HG03460 (cell line): ENCODE measurements around the gene AFAP1L2.

ENCODE experiments used
- ATAC-seq: cut with Tn5 transposase; IDR thresholded peaks from one replicate; pipeline ENCODE4 v1.9.1; 2021; ENCODE audit not compliant: unreplicated experiment

AFAP1L2 gene, protein sequence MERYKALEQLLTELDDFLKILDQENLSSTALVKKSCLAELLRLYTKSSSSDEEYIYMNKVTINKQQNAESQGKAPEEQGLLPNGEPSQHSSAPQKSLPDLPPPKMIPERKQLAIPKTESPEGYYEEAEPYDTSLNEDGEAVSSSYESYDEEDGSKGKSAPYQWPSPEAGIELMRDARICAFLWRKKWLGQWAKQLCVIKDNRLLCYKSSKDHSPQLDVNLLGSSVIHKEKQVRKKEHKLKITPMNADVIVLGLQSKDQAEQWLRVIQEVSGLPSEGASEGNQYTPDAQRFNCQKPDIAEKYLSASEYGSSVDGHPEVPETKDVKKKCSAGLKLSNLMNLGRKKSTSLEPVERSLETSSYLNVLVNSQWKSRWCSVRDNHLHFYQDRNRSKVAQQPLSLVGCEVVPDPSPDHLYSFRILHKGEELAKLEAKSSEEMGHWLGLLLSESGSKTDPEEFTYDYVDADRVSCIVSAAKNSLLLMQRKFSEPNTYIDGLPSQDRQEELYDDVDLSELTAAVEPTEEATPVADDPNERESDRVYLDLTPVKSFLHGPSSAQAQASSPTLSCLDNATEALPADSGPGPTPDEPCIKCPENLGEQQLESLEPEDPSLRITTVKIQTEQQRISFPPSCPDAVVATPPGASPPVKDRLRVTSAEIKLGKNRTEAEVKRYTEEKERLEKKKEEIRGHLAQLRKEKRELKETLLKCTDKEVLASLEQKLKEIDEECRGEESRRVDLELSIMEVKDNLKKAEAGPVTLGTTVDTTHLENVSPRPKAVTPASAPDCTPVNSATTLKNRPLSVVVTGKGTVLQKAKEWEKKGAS

GRCh38 chr10:114404171-114405010 is at the start of gene AFAP1L2:
Gene AFAP1L2, minus strand, starts transcription at chr10:114404502. Its CDS starts 47 bp downstream, at chr10:114404455.
- no peak for ATAC-seq

GRCh38 chr10:114453576-114453975 is 49.3 kb upstream of the AFAP1L2 start:
- no peak for ATAC-seq

GRCh38 chr10:114448897-114449296 is 44.6 kb upstream of the AFAP1L2 start:
- ATAC-seq, result no peak

DNA sequence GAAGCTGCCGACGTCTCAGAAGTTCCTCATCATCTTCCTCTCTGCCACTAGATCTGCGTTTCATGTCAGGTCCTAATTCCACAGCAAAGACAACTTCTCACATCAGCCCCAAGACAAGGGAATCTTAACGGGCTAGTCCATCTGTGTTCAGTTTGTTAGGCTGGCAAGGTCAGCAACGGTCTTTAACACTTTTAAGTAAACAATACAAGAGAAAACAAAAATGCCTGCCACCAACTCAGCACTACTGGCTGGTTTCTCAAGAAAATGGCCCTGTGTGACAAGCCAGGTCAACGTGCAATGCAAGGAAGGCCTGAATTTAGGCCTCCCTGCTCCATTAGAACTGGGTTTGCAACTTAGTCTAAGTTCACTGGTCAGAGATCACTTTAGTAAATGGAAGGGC is 41.0 kb upstream of the AFAP1L2 start:
- ATAC-seq, result no peak

- ATAC-seq, result no peak
Measured at GRCh38 chr10:114444819-114445218, 40.5 kb upstream of the AFAP1L2 start.

DNA sequence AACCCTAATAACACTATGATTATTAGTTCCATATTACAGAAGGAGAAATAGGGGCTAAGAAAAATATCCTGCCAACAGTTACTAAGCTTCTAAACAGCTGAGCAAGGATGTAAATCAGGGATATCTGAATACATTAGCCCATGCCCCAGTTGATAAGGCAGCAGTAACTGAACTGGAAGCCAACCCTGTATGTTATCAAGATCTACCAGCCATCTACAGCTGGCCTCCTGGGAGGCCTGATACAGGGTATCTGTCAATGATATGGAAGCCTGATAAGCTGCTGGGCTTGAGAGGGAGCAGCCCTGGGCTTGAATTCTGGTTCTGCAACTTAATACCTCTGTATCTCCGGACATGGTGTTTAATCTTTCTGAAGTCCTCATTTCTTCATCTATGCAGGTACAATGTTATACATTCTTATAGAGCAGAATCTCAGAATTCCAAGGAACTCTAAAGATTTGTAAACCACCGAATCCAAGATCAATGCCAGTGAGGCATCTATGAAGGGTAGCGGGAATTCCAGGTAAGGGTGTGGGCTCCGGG is 37.9 kb upstream of the AFAP1L2 start:
- no peak for ATAC-seq

GRCh38 chr10:114441107-114441506 is 36.8 kb upstream of the AFAP1L2 start:
- no peak for ATAC-seq

GRCh38 chr10:114437473-114438292 is 33.4 kb upstream of the AFAP1L2 start:
- no peak for ATAC-seq

- ATAC-seq, result no peak
Measured at GRCh38 chr10:114436941-114437340, 32.6 kb upstream of the AFAP1L2 start.

DNA sequence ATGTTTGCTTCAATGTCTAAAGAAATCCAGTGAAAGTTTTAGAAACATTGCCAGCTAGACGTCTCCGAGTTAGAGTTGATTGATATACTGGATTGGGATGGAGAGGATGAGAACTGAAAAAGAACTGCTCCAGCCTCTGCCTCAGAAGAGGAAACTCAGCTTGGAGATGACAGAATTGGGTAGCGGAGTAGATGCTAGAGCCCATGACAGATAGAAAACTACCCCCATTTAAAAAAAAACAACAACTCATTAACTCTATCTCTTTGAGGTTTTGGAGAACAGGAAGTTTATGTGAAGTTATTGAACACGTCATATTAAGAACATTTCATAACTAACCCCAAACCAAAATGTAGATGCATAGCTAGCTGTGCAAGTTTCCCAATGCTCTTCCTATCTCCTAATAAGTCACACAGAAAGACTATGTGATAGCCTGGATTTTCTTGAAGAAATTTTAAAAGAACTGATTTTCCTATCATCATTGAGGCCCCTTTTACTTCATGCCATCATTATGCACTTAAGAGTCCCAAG is 28.3 kb upstream of the AFAP1L2 start:
- ATAC-seq, result no peak

DNA sequence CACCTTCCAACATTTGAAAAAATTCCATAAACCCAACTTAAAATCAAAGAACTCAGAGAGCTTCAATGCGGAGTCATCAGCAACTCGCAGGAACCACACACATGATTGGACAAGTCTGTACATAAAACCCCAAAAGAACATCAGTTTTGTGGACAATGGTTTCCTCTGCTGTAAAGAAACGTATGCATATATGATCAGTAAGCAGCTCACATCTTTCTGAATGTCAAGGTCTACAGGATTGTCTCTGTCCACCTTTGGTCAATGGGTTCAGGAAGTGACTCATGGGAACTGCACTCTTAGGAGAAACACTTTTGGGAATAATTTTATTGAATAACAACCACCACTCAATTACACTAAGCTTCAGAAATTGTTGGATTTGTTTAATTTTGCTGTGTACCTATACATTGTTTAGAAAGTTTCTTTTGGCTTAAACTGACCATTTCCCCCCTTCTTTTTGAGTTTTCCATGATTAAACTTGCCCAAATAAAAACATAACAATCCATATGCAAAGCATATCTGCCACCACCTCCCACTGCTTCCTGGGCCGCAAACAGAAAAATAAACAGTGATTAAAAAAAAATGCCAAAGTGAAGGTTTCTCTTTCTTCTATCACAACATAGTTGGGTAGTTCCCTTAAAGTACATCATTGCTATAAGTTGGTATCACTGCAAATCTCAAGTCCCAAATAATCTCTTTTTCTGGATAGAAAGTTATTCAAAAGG is 27.3 kb upstream of the AFAP1L2 start:
- ATAC-seq, result no peak

- ATAC-seq, result no peak
Measured at GRCh38 chr10:114430688-114431413, 26.5 kb upstream of the AFAP1L2 start.

DNA sequence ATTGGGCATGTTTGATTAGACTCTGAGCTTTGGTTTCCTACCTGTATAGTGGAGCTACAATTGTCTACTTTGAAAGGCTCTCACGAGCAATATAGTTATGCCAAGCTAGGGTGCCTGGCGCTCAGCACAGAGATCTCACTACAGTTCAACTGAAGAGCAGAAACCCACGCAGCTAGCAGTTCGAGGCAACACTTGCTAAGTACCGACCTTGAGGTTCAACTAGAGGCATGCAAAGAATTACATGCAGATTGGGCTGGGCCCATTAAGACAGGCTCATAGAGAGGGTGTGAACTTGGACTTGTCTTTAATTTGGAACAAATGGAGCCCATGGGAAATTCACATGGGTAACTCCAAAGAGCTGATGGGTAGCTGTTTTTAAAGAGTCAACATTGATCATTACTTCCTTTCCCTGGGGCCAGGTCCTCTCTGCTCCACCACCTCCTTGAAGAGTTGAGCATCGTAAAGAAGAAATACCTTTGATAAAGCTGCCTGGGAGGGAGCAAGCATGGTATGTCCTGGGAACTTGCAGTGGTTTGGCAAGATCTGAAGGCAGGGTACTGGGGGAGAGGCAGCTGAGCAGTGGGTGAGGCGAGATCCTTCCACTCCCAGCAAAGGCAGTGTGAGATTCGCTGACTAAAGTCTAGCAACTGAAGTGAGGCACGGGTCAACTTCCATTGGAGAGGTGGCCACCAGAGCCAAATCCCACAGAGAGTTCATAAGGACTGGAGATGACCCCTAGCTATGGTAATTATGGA is 25.5 kb upstream of the AFAP1L2 start:
- no peak for ATAC-seq

DNA sequence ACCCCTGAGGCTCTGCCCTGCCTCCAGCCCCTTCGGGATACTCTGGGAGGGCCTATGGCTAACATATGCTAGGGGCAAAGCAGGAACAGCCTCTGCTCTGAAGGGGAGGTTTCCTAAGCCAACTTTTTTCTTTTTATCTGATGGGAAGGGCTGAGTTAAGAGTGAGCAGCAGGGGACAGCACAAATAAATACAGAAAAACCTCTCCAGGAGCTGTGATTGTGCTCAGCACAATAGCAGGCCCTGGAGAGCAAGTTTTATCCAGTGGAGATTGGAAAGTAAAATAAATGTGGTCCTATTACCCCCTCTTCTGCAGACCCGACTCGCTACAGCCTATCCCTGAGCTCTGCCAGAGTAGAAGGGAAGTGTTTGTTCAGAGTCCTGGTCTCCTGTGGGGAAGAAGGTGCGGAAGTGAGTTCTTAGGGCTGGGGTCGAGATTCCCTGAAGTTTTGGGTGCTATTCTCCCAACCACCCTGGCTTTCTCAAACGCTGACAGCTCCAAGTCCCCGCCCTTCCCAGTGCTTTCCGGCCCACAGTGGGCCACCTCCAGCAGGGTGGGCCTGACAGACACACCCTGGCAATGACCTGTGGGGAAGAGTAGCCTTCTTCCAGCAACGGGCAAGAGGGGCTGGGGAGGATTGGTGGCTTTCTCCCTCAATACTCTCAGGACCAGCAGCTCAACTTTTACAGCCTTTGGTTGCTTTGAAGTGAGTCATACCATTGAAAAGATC is 23.0 kb upstream of the AFAP1L2 start:
- no peak for ATAC-seq

DNA sequence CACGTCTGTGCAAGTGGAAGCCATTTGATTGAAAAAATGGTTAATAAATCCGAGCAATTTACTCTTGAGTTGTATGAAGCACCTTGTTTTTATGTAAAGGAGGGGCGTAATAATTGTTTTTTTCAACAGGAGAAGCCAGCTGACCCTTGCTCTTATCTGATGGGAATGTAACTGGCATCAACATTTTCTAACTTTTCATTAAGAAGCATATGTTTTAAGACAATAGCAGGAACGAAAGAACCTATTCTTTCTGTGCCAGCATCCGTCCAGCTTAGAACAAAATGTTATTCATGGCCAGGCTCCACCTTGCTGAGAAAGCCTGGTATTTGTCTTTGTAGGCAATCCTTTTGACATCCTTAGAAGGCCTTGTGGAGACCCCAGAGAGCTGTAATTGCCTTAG is 22.2 kb upstream of the AFAP1L2 start:
- ATAC-seq, result no peak

- no peak for ATAC-seq
Measured at GRCh38 chr10:114420811-114421485, 16.6 kb upstream of the AFAP1L2 start.

DNA sequence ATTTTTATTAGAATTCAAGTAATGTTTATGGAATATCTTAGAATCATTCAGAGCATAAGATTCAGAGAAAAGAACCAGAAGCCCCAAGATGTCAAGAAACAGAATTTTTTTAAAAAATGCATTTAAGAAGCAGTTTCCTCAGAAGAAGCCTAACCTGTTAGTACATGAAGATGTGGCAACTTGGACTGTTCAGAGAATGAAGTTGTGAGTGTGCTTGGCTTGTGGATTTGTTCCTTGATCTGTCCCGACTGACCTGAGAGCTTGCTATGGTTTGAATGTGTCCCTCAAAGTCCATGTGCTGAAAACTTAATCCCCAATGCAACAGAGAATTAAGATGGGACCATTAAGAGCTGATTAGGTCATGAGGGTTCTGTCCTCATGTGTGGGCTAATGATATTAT is 13.8 kb upstream of the AFAP1L2 start:
- no peak for ATAC-seq
